GM12872 (cell line): Measurements from ENCODE around the gene ADM2.

ENCODE experiments used
- CTCF ChIP-seq: IDR thresholded peaks from 3 replicates; pipeline ENCODE4 v1.5.1; 2011; ENCODE audit warnings: low read depth, mild to moderate bottlenecking, low read length, moderate library complexity; ENCODE audit not compliant: insufficient read depth

ADM2 gene

GRCh38 chr22:50443801-50444625 lies 37.3 kb upstream of the ADM2 start:
- no peak for TF ChIP-seq CTCF

GRCh38 chr22:50444663-50445062 lies 36.7 kb upstream of the ADM2 start:
- TF ChIP-seq CTCF: no peak

- no peak for TF ChIP-seq CTCF
Measured at GRCh38 chr22:50445071-50445879, 36.1 kb upstream of the ADM2 start.

GRCh38 chr22:50445880-50446707 lies 35.2 kb upstream of the ADM2 start:
- no peak for TF ChIP-seq CTCF

GRCh38 chr22:50446708-50447575 lies 34.4 kb upstream of the ADM2 start:
- TF ChIP-seq CTCF: no peak

GRCh38 chr22:50447576-50448551 lies 33.5 kb upstream of the ADM2 start:
- no peak for TF ChIP-seq CTCF
